ENCODE measurements around the gene TARS2. TPM values are rescaled to one million over a fixed set of nuclear protein-coding genes. Genes with fewer than 3 reads are reported as not detected.

TARS2 gene
- total and polyA plus RNA-seq, 2 of the 13 experiments (the other 11 are each of a cell fraction or from before 2014, with no cell fraction given), result 21.3 to 22.8 TPM

GRCh38 chr1:150516050-150516591 lies 28.9 kb downstream of the TARS2 start (continued):
- TF ChIP-seq RERE (CRISPR knock-in tag; IDR thresholded peaks at IDR 0.05; ENCODE audit: low read depth) (no peak), AGO1 (IDR thresholded peaks at IDR 0.05; ENCODE audit: low read depth, low read length, poor library complexity, severe bottlenecking) (peak; percentile 10), ZNF362 (CRISPR knock-in tag; IDR thresholded peaks at IDR 0.05; ENCODE audit: borderline replicate concordance) (0 out of 2 replicates have a peak, but pooled peaks have one; percentile 11), YY1 (IDR thresholded peaks at IDR 0.05; ENCODE audit: insufficient read depth, insufficient replicate concordance, low read depth, low read length) (no peak), ZNF792 (CRISPR knock-in tag; IDR thresholded peaks at IDR 0.05) (no peak), KDM4B (CRISPR knock-in tag; IDR thresholded peaks at IDR 0.05) (no peak), STAG1 (CRISPR knock-in tag; IDR thresholded peaks at IDR 0.05) (no peak)
